Aorta (tissue), 5 donors: Measurements from ENCODE around the gene PAK1. TPM values are rescaled to one million over a fixed set of nuclear protein-coding genes. Genes with fewer than 3 reads are reported as not detected.

Experiments
- ATAC-seq: fragments of 200-7000 bp; cut with Tn5 transposase; one replicate; pipeline ENCODE4 v1.9.1; 2022; ENCODE audit warnings: moderate library complexity; ENCODE audit not compliant: low FRiP score
- DNase-seq, 2 donors: peaks; one replicate each; pipeline ENCODE4 v3.0.0-alpha.2; 2020
- H3K27ac ChIP-seq, 2 donors: one replicate each; pipeline ENCODE4 v1.5.1; 2013; ENCODE audit warnings: low read length in 2 of 2, mild to moderate bottlenecking in 2 of 2, moderate library complexity in 2 of 2, control low read depth in 1 of 2, inconsistent platforms in 1 of 2, low read depth in 1 of 2
- H3K27me3 ChIP-seq, 2 donors: one replicate each; pipeline ENCODE4 v1.6.1; 2013; ENCODE audit warnings: control low read depth in 1 of 2, low read length in 1 of 2, mild to moderate bottlenecking in 1 of 2, moderate library complexity in 1 of 2; ENCODE audit not compliant: insufficient read depth in 2 of 2, control insufficient read depth in 1 of 2
- H3K36me3 ChIP-seq, 2 donors: one replicate each; pipeline ENCODE4 v1.6.1; 2013; ENCODE audit warnings: control low read depth in 1 of 2, low read length in 1 of 2, mild to moderate bottlenecking in 1 of 2; ENCODE audit not compliant: insufficient read depth in 2 of 2, control insufficient read depth in 1 of 2
- H3K4me1 ChIP-seq, 2 donors: one replicate each; pipeline ENCODE4 v1.6.1; 2013; ENCODE audit warnings: low read length in 2 of 2, control low read depth in 1 of 2, mild to moderate bottlenecking in 1 of 2, moderate library complexity in 1 of 2; ENCODE audit not compliant: insufficient read depth in 2 of 2, control insufficient read depth in 1 of 2
- H3K4me3 ChIP-seq, 2 donors: one replicate each; pipeline ENCODE4 v1.5.1; 2013; ENCODE audit warnings: low read length in 2 of 2, control low read depth in 1 of 2, mild to moderate bottlenecking in 1 of 2
- H3K9me3 ChIP-seq: one replicate; pipeline ENCODE4 v1.6.1; 2013; ENCODE audit warnings: mild to moderate bottlenecking, low read length; ENCODE audit not compliant: control insufficient read depth
- WGBS, 2 donors: extraction: QIAGEN DNeasy Blood & Tissue Kit; methylation state at CpG; one replicate each; pipeline ENCODE4 v1.1.7; 2013; 5-methylcytosine and 5-hydroxymethylcytosine counted together
- intact Hi-C, 2 donors: fragments of 100-400 bp; cut with DNase I; formaldehyde crosslinking; loops; one replicate each; pipeline versions ENCODE4 v1.14.2 to v1.15.0; 2022
- polyA plus RNA-seq, 2 donors: library from polyadenylated mRNA; stranded (reverse); fragments of 200-250 nt; gene quantifications; one replicate each; pipeline ENCODE4 v1.2.3, GENCODE V29; 2013
- total RNA-seq, 2 donors: library from RNA; stranded (reverse); fragmentation: NEBNext Ultra II Directional; extraction: Animal tissue kit (Norgen Biotek cat#: 25700); gene quantifications; one replicate each; pipeline ENCODE4 v1.2.1, GENCODE V29; 2021
- donor health status: healthy with polysubstance abuse.
- donor health status: Bipolar disorder and iron deficiency.
- donor health status: DM: no; HTN: no; CAD: no.
- donor health status: DM: no; HTN: no; CAD: no.
- donor health status: DM: yes; HTN: yes; CAD: no.

PAK1 gene
- total and polyA plus RNA-seq, 4 donors = 9.4 to 42.6 (median 19.4) TPM

GRCh38 chr11:77411137-77411707 is 62.7 kb downstream of the PAK1 start:
- intact Hi-C loops = loop anchor here in 1 of 2 donors (5.0 kb wide), 1 partner anchor 61 kb away; the partner anchor contains the start of gene PAK1
- peak overlapping the region; percentile 56 to 83 for H3K4me3 ChIP-seq
- ATAC-seq (peak; percentile 76), DNase-seq (peak in 1 of 2 donors; percentile 65)
- WGBS, 2 donors = 3 to 5% methylated on average over 6 of the region's 6 CpGs
- peaks cover 0 to 9% of the 10 kb centered on the region in 2 donors for H3K4me1 ChIP-seq
- no peaks in the 10 kb centered on the region for H3K9me3 ChIP-seq
- no peaks in the 10 kb centered on the region for H3K36me3 ChIP-seq
- H3K27ac ChIP-seq = peak overlapping the region in 1 of 2 donors; percentile 67
- H3K27me3 ChIP-seq = no peaks in the 10 kb centered on the region

- H3K9me3 ChIP-seq = no peaks in the 10 kb centered on the region
- no peaks in the 10 kb centered on the region for H3K27me3 ChIP-seq
- intact Hi-C loops = loop anchor here in 1 of 2 donors (5.0 kb wide), 1 partner anchor 62 kb away; the partner anchor contains the start of gene PAK1
- 38 to 41% methylated on average over 4 of the region's 4 CpGs for whole genome bisulfite sequencing, 2 donors
- no peaks in the 10 kb centered on the region for H3K36me3 ChIP-seq
- peak overlapping the region in 1 of 2 donors; percentile 56 for H3K4me3 ChIP-seq
- no peak for ATAC-seq
- DNase-seq = no peak
- H3K4me1 ChIP-seq = peaks cover 0 to 9% of the 10 kb centered on the region in 2 donors
- H3K27ac ChIP-seq = no peak overlapping the region
These were observed 63.6 kb downstream of the PAK1 start for GRCh38 chr11:77410076-77410827.

- intact Hi-C loops = no loop called here
- Histone ChIP-seq H3K27ac (no peak overlapping the region), H3K27me3 (no peaks in the 10 kb centered on the region), H3K4me1 (peaks cover 0 to 9% of the 10 kb centered on the region in 2 donors), H3K4me3 (no peak overlapping the region), H3K9me3 (no peaks in the 10 kb centered on the region), H3K36me3 (no peaks in the 10 kb centered on the region)
- 100% methylated on average over 1 of the region's 1 CpG for WGBS, 2 donors
- no peak for ATAC-seq
- DNase-seq = no peak
These were observed 64.8 kb downstream of the PAK1 start for GRCh38 chr11:77409046-77409445.

- DNase-seq (peak; percentile 67 to 76), ATAC-seq (no peak)
- WGBS, 2 donors = 1 to 2% methylated on average over 4 of the region's 4 CpGs
- Histone ChIP-seq H3K27ac (no peak overlapping the region), H3K4me1 (peaks cover 0 to 9% of the 10 kb centered on the region in 2 donors), H3K36me3 (no peaks in the 10 kb centered on the region), H3K4me3 (no peak overlapping the region), H3K9me3 (no peaks in the 10 kb centered on the region), H3K27me3 (no peaks in the 10 kb centered on the region)
- intact Hi-C loops = no loop called here
These were observed 66.3 kb downstream of the PAK1 start for GRCh38 chr11:77407613-77408012.

GRCh38 chr11:77406396-77406795 is 67.5 kb downstream of the PAK1 start:
- intact Hi-C loops = no loop called here
- DNase-seq = no peak
- no peaks in the 10 kb centered on the region for H3K9me3 ChIP-seq
- H3K27ac ChIP-seq = no peak overlapping the region
- H3K36me3 ChIP-seq = no peaks in the 10 kb centered on the region
- peaks cover 0 to 9% of the 10 kb centered on the region in 2 donors for H3K4me1 ChIP-seq
- H3K27me3 ChIP-seq = no peaks in the 10 kb centered on the region
- 76 to 78% methylated on average over 3 of the region's 3 CpGs for WGBS, 2 donors
- ATAC-seq = no peak
- no peak overlapping the region for H3K4me3 ChIP-seq

GRCh38 chr11:77403211-77403610 is 70.7 kb downstream of the PAK1 start:
- WGBS, 2 donors = 97% methylated on average over 1 of the region's 1 CpG
- no peak for ATAC-seq
- intact Hi-C loops = no loop called here
- H3K27me3 ChIP-seq = no peaks in the 10 kb centered on the region
- H3K4me3 ChIP-seq = no peak overlapping the region
- no peaks in the 10 kb centered on the region for H3K36me3 ChIP-seq
- H3K27ac ChIP-seq = no peak overlapping the region
- DNase-seq = no peak
- H3K4me1 ChIP-seq = peaks cover 0 to 9% of the 10 kb centered on the region in 2 donors
- H3K9me3 ChIP-seq = no peaks in the 10 kb centered on the region

- DNase-seq = no peak
- intact Hi-C loops = no loop called here
- Histone ChIP-seq H3K4me3 (no peak overlapping the region), H3K27ac (no peak overlapping the region), H3K4me1 (peaks cover 0 to under 1% of the 10 kb centered on the region in 2 donors), H3K9me3 (no peaks in the 10 kb centered on the region), H3K36me3 (no peaks in the 10 kb centered on the region), H3K27me3 (no peaks in the 10 kb centered on the region)
- WGBS, 2 donors = 78 to 84% methylated on average over 3 of the region's 3 CpGs
- no peak for ATAC-seq
These were observed 71.7 kb downstream of the PAK1 start for GRCh38 chr11:77402218-77402556.

- Histone ChIP-seq H3K9me3 (no peaks in the 10 kb centered on the region), H3K4me1 (no peaks in the 10 kb centered on the region), H3K36me3 (no peaks in the 10 kb centered on the region), H3K27me3 (no peaks in the 10 kb centered on the region), H3K27ac (no peak overlapping the region), H3K4me3 (no peak overlapping the region)
- WGBS, 2 donors = 90 to 94% methylated on average over 2 of the region's 2 CpGs
- intact Hi-C loops = no loop called here
- ATAC-seq = no peak
- no peak for DNase-seq
These were observed 72.2 kb downstream of the PAK1 start for GRCh38 chr11:77401486-77402217.
